ENCODE data around the gene XPR1. TPM values are rescaled to one million over a fixed set of nuclear protein-coding genes. Genes with fewer than 3 reads are reported as not detected.

XPR1 gene
- total and polyA plus RNA-seq, 10 of the 15 experiments (the other 5 are each of a cell fraction or from before 2014, with no cell fraction given): 1.1 to 33.9 (median 11.3) TPM

DNA sequence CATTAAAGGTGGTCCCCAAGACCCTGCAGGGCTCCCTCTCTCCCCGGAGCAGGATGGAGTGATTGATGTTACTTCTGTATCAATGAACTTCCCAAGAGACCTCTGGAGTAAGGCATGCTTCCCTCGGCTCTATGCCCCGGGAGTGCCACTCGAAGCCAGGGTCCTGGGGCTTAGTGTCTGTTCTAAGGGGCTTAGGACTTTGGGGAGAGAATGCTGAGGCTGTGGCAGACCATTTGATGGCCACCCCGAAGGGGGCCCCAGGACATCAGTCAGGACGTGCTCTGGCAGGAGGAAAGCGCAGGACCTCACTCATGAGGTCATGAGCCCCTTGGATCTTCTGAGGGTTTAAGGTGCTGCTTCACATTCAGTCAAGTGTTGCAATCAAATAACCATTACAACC lies 288.4 kb downstream of the XPR1 start (continued):
- TF ChIP-seq, protein P1, sequence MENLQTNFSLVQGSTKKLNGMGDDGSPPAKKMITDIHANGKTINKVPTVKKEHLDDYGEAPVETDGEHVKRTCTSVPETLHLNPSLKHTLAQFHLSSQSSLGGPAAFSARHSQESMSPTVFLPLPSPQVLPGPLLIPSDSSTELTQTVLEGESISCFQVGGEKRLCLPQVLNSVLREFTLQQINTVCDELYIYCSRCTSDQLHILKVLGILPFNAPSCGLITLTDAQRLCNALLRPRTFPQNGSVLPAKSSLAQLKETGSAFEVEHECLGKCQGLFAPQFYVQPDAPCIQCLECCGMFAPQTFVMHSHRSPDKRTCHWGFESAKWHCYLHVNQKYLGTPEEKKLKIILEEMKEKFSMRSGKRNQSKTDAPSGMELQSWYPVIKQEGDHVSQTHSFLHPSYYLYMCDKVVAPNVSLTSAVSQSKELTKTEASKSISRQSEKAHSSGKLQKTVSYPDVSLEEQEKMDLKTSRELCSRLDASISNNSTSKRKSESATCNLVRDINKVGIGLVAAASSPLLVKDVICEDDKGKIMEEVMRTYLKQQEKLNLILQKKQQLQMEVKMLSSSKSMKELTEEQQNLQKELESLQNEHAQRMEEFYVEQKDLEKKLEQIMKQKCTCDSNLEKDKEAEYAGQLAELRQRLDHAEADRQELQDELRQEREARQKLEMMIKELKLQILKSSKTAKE (IDR thresholded peaks at IDR 0.05; ENCODE audit: low read depth, poor library complexity, severe bottlenecking): no peak
- TF ChIP-seq NR2C1 (IDR thresholded peaks at IDR 0.05): no peak
- TF ChIP-seq, protein P2, sequence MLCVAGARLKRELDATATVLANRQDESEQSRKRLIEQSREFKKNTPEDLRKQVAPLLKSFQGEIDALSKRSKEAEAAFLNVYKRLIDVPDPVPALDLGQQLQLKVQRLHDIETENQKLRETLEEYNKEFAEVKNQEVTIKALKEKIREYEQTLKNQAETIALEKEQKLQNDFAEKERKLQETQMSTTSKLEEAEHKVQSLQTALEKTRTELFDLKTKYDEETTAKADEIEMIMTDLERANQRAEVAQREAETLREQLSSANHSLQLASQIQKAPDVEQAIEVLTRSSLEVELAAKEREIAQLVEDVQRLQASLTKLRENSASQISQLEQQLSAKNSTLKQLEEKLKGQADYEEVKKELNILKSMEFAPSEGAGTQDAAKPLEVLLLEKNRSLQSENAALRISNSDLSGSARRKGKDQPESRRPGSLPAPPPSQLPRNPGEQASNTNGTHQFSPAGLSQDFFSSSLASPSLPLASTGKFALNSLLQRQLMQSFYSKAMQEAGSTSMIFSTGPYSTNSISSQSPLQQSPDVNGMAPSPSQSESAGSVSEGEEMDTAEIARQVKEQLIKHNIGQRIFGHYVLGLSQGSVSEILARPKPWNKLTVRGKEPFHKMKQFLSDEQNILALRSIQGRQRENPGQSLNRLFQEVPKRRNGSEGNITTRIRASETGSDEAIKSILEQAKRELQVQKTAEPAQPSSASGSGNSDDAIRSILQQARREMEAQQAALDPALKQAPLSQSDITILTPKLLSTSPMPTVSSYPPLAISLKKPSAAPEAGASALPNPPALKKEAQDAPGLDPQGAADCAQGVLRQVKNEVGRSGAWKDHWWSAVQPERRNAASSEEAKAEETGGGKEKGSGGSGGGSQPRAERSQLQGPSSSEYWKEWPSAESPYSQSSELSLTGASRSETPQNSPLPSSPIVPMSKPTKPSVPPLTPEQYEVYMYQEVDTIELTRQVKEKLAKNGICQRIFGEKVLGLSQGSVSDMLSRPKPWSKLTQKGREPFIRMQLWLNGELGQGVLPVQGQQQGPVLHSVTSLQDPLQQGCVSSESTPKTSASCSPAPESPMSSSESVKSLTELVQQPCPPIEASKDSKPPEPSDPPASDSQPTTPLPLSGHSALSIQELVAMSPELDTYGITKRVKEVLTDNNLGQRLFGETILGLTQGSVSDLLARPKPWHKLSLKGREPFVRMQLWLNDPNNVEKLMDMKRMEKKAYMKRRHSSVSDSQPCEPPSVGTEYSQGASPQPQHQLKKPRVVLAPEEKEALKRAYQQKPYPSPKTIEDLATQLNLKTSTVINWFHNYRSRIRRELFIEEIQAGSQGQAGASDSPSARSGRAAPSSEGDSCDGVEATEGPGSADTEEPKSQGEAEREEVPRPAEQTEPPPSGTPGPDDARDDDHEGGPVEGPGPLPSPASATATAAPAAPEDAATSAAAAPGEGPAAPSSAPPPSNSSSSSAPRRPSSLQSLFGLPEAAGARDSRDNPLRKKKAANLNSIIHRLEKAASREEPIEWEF (IDR thresholded peaks at IDR 0.05; ENCODE audit: insufficient replicate concordance, low read depth, low read length): no peak
- TF ChIP-seq ZNF217 (IDR thresholded peaks at IDR 0.05): no peak
- TF ChIP-seq, protein P3, sequence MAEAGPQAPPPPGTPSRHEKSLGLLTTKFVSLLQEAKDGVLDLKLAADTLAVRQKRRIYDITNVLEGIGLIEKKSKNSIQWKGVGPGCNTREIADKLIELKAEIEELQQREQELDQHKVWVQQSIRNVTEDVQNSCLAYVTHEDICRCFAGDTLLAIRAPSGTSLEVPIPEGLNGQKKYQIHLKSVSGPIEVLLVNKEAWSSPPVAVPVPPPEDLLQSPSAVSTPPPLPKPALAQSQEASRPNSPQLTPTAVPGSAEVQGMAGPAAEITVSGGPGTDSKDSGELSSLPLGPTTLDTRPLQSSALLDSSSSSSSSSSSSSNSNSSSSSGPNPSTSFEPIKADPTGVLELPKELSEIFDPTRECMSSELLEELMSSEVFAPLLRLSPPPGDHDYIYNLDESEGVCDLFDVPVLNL (IDR thresholded peaks at IDR 0.05; ENCODE audit: low read depth, low read length): no peak
